Natural killer cell (primary cell): ENCODE results near the gene RAD51B. TPM values are rescaled to one million over a fixed set of nuclear protein-coding genes. Genes with fewer than 3 reads are reported as not detected.
"Not testable (repeated sequence)": the region's sequence is repeated elsewhere in the genome, so short reads cannot be mapped to it uniquely, and the experiment has no call there.

Experiments
- ATAC-seq, 3 donors: fragments of 150-1000 bp in 2 of 3; fragments of 200-7000 bp in 1 of 3; cut with Tn5 transposase; 1 replicate in 1 of 3; 2 replicates in 2 of 3; pipeline ENCODE4 v1.10.0; 2021; ENCODE audit warnings: mild to moderate bottlenecking in 2 of 3, moderate library complexity in 2 of 3
- DNase-seq, 2 donors: peaks; one replicate each; pipeline versions ENCODE4 v3.0.0 to v3.0.0-alpha.2; 2013 to 2021; ENCODE audit warnings: mixed read lengths in 1 of 2
- H3K27ac ChIP-seq: one replicate; pipeline ENCODE4 v1.5.1; 2013; ENCODE audit warnings: mild to moderate bottlenecking, low read length
- H3K27me3 ChIP-seq: one replicate; pipeline ENCODE4 v1.6.1; 2013; ENCODE audit warnings: low read length; ENCODE audit not compliant: control insufficient read depth, insufficient read depth
- H3K36me3 ChIP-seq: one replicate; pipeline ENCODE4 v1.6.1; 2013; ENCODE audit warnings: low read length; ENCODE audit not compliant: control insufficient read depth, insufficient read depth
- H3K4me1 ChIP-seq: one replicate; pipeline ENCODE4 v1.6.1; 2013; ENCODE audit warnings: low read length; ENCODE audit not compliant: control insufficient read depth, insufficient read depth
- H3K4me3 ChIP-seq: one replicate; pipeline ENCODE4 v1.5.1; 2013; ENCODE audit warnings: low read length
- H3K9me3 ChIP-seq: one replicate; pipeline ENCODE4 v1.6.1; 2013; ENCODE audit warnings: low read length; ENCODE audit not compliant: control insufficient read depth, insufficient read depth
- H3K27ac Mint-ChIP-seq, 2 donors: one replicate each; pipeline ENCODE4 v1.8.0; 2022; ENCODE audit warnings: mild to moderate bottlenecking in 2 of 2, mixed read lengths in 2 of 2, moderate library complexity in 1 of 2
- H3K27me3 Mint-ChIP-seq, 2 donors: one replicate each; pipeline ENCODE4 v1.8.0; 2022; ENCODE audit warnings: low read depth in 2 of 2, mixed read lengths in 2 of 2
- H3K36me3 Mint-ChIP-seq: one replicate; pipeline ENCODE4 v1.8.0; 2022; ENCODE audit warnings: mixed read lengths
- H3K4me1 Mint-ChIP-seq, 2 donors: one replicate each; pipeline ENCODE4 v1.8.0; 2022; ENCODE audit warnings: mixed read lengths in 2 of 2
- H3K4me3 Mint-ChIP-seq: one replicate; pipeline ENCODE4 v1.8.0; 2022; ENCODE audit warnings: mild to moderate bottlenecking, moderate library complexity, mixed read lengths
- H3K9me3 Mint-ChIP-seq, 2 donors: one replicate each; pipeline ENCODE4 v1.8.0; 2022; ENCODE audit warnings: mixed read lengths in 2 of 2
- WGBS: methylation state at CpG from one replicate; pipeline ENCODE4 v1.1.7; 2013; ENCODE audit warnings: missing lambda C conversion rate; ENCODE audit not compliant: insufficient coverage; 5-methylcytosine and 5-hydroxymethylcytosine counted together
- intact Hi-C: fragments of 100-400 bp; cut with micrococcal nuclease; formaldehyde crosslinking; loops from one replicate; pipeline ENCODE4 v1.14.2; 2022
- total RNA-seq, 4 donors: library from RNA; stranded (reverse); fragments of 120-200 nt in 1 of 4; gene quantifications; one replicate each; pipeline versions ENCODE4 v1.2.3 to v1.2.4, GENCODE V29; 2013 to 2022
- TF ChIP-seq, protein P1 (sequence below): fragments of 200-600 bp; IDR thresholded peaks from one replicate; pipeline ENCODE4 v1.8.0; 2022; ENCODE audit warnings: antibody characterized with exemption

Gene RAD51B
- total RNA-seq, 3 donors from 2014 or later (not counting 1 experiment from before 2014, with no cell fraction given): 28.1 to 37.6 (median 28.6) TPM

- Mint-ChIP-seq H3K4me3 (no peak overlapping the region), H3K27ac (no peak overlapping the region), H3K36me3 (peaks cover 19% of the 10 kb centered on the region), H3K4me1 (peaks cover 7 to 8% of the 10 kb centered on the region in 2 donors), H3K9me3 (peaks cover 3 to 10% of the 10 kb centered on the region in 2 donors), H3K27me3 (no peaks in the 10 kb centered on the region)
- Histone ChIP-seq H3K27ac (no peak overlapping the region), H3K4me3 (no peak overlapping the region), H3K9me3 (peaks cover 19% of the 10 kb centered on the region), H3K36me3 (no peaks in the 10 kb centered on the region), H3K4me1 (no peaks in the 10 kb centered on the region), H3K27me3 (no peaks in the 10 kb centered on the region)
- WGBS: 94% methylated on average over 2 of the region's 2 CpGs
- DNase-seq (no peak), ATAC-seq (no peak)
- TF ChIP-seq, protein P1, sequence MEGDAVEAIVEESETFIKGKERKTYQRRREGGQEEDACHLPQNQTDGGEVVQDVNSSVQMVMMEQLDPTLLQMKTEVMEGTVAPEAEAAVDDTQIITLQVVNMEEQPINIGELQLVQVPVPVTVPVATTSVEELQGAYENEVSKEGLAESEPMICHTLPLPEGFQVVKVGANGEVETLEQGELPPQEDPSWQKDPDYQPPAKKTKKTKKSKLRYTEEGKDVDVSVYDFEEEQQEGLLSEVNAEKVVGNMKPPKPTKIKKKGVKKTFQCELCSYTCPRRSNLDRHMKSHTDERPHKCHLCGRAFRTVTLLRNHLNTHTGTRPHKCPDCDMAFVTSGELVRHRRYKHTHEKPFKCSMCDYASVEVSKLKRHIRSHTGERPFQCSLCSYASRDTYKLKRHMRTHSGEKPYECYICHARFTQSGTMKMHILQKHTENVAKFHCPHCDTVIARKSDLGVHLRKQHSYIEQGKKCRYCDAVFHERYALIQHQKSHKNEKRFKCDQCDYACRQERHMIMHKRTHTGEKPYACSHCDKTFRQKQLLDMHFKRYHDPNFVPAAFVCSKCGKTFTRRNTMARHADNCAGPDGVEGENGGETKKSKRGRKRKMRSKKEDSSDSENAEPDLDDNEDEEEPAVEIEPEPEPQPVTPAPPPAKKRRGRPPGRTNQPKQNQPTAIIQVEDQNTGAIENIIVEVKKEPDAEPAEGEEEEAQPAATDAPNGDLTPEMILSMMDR: no peak
- intact Hi-C loops: no loop called here
These were observed 279.3 kb downstream of the RAD51B start for GRCh38 chr14:68098834-68099233.

GRCh38 chr14:68099495-68100045 is 280.0 kb downstream of the RAD51B start:
- Mint-ChIP-seq H3K4me1 (peaks cover under 1% of the 10 kb centered on the region in 2 donors), H3K27ac (no peak overlapping the region), H3K36me3 (peaks cover 19% of the 10 kb centered on the region), H3K27me3 (no peaks in the 10 kb centered on the region), H3K4me3 (no peak overlapping the region), H3K9me3 (peaks cover 3 to 10% of the 10 kb centered on the region in 2 donors)
- no peak overlapping the region for H3K4me3 ChIP-seq
- TF ChIP-seq, protein P1: no peak
- no peak overlapping the region for H3K27ac ChIP-seq
- H3K36me3 ChIP-seq: no peaks in the 10 kb centered on the region
- H3K4me1 ChIP-seq: no peaks in the 10 kb centered on the region
- H3K9me3 ChIP-seq: peaks cover 19% of the 10 kb centered on the region
- H3K27me3 ChIP-seq: no peaks in the 10 kb centered on the region
- no peak for ATAC-seq
- WGBS: 98% methylated on average over 5 of the region's 5 CpGs
- no peak for DNase-seq
- intact Hi-C loops: no loop called here

DNA sequence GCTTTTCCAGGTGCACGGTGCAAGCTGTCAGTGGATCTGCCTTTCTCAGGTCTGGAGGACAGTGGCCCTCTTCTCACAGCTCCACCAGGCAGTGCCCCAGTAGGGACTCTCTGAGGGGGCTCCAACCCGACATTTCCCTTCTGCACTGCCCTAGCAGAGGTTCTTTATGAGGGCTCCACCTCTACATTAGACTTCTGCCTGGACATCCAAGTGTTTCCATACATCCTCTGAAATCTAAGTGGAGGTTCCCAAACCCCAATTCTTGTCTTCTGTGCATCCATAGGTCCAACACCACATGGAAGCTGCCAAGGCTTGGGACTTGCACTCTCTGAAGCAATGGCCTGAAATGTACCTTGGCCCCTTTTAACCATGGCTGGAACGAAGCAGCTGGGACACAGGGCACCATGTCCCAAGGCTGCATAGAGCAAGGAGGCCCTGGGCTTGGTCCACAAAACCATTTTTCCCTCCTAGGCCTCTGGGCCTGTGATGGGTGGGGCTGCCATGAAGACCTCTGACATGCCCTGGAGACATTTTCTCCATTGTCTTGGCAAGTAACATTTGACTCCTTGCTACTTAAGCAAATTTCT is 282.2 kb downstream of the RAD51B start:
- H3K36me3 Mint-ChIP-seq: peaks cover 19% of the 10 kb centered on the region
- intact Hi-C loops, H3K4me3 Mint-ChIP-seq: not testable (repeated sequence)

GRCh38 chr14:68103853-68104252 is 284.3 kb downstream of the RAD51B start:
- no peak overlapping the region for H3K27ac ChIP-seq
- Mint-ChIP-seq H3K27ac (no peak overlapping the region), H3K4me1 (no peaks in the 10 kb centered on the region), H3K27me3 (no peaks in the 10 kb centered on the region), H3K9me3 (peaks cover 3 to 10% of the 10 kb centered on the region in 2 donors), H3K4me3 (no peak overlapping the region), H3K36me3 (peaks cover 19% of the 10 kb centered on the region)
- intact Hi-C loops: no loop called here
- peaks cover 19% of the 10 kb centered on the region for H3K9me3 ChIP-seq
- ATAC-seq: no peak
- H3K36me3 ChIP-seq: no peaks in the 10 kb centered on the region
- no peak overlapping the region for H3K4me3 ChIP-seq
- TF ChIP-seq, protein P1: no peak
- DNase-seq: no peak
- H3K4me1 ChIP-seq: no peaks in the 10 kb centered on the region
- 96% methylated on average over 3 of the region's 3 CpGs for WGBS
- no peaks in the 10 kb centered on the region for H3K27me3 ChIP-seq

More for the DNA sequence above, 282.2 kb downstream of the RAD51B start:
- whole genome bisulfite sequencing: 92% methylated on average over 3 of the region's 3 CpGs
- H3K4me3 ChIP-seq, H3K9me3 Mint-ChIP-seq, ATAC-seq, DNase-seq, H3K27me3 Mint-ChIP-seq, H3K36me3 ChIP-seq, H3K4me1 ChIP-seq, H3K4me1 Mint-ChIP-seq, H3K27me3 ChIP-seq, H3K27ac Mint-ChIP-seq, H3K27ac ChIP-seq: not testable (repeated sequence)
- H3K9me3 ChIP-seq: peaks cover 19% of the 10 kb centered on the region
